Thyroid gland (tissue), 4 donors: Measurements from ENCODE around the gene SLC2A13. TPM values are rescaled to one million over a fixed set of nuclear protein-coding genes. Genes with fewer than 3 reads are reported as not detected.
A peak's percentile ranks its signal among the peaks of the same experiment; 100 is the strongest.

ENCODE experiments used
- DNase-seq, 2 donors: peaks; one replicate each; pipeline ENCODE4 v3.0.0-alpha.2; 2019
- H3K27ac ChIP-seq, 3 donors: fragments of 200-600 bp; sonication (generic); 1 replicate in 2 of 3; 2 replicates in 1 of 3; pipeline ENCODE4 v1.5.1; 2016 to 2019; ENCODE audit warnings: mild to moderate bottlenecking in 1 of 3, moderate library complexity in 1 of 3
- H3K27me3 ChIP-seq: fragments of 200-600 bp; sonication (generic); one replicate; pipeline ENCODE4 v1.5.1; 2019
- H3K36me3 ChIP-seq, 2 donors: fragments of 200-600 bp; sonication (generic); one replicate each; pipeline ENCODE4 v1.5.1; 2016 to 2019
- H3K4me1 ChIP-seq, 2 donors: fragments of 200-600 bp; sonication (generic); one replicate each; pipeline ENCODE4 v1.5.1; 2017 to 2019
- H3K4me3 ChIP-seq, 3 donors: fragments of 200-600 bp; sonication (generic); replicated peaks in 1 of 3; 1 replicate in 2 of 3; 2 replicates in 1 of 3; pipeline ENCODE4 v1.5.1; 2016; ENCODE audit warnings: mild to moderate bottlenecking in 1 of 3
- H3K9me3 ChIP-seq: fragments of 200-600 bp; sonication (generic); one replicate; pipeline ENCODE4 v1.5.1; 2017
- POLR2A ChIP-seq, 2 donors: fragments of 450-650 bp; IDR thresholded peaks; one replicate each; pipeline ENCODE4 v1.6.1; 2017; ENCODE audit warnings: antibody characterized with exemption in 2 of 2, mild to moderate bottlenecking in 2 of 2, moderate library complexity in 1 of 2
- WGBS, 2 donors: methylation state at CpG; one replicate each; pipeline ENCODE4 v1.1.5; 2017; 5-methylcytosine and 5-hydroxymethylcytosine counted together
- intact Hi-C: fragments of 100-400 bp; cut with DNase I; formaldehyde crosslinking; loops from one replicate; pipeline ENCODE4 v1.15.1; 2023
- total RNA-seq, 4 donors: library from RNA; depleted of rRNA; stranded (reverse); fragments of >200 nt; gene quantifications; one replicate each; pipeline ENCODE4 v1.2.3, GENCODE V29; 2016
- TF ChIP-seq, protein P1 (sequence below), 6 experiments: fragments of 200-600 bp in 3 of 6; fragments of 450-650 bp in 3 of 6; sonication (generic) in 3 of 6; IDR thresholded peaks; one replicate each; pipeline ENCODE4 v1.5.1; 2016 to 2019; ENCODE audit warnings: antibody characterized with exemption in 6 of 6, mild to moderate bottlenecking in 2 of 6, inconsistent platforms in 1 of 6, moderate library complexity in 1 of 6

SLC2A13 gene
- total RNA-seq, 4 donors from 2014 or later, result 9.8 to 21.3 (median 10.0) TPM

DNA sequence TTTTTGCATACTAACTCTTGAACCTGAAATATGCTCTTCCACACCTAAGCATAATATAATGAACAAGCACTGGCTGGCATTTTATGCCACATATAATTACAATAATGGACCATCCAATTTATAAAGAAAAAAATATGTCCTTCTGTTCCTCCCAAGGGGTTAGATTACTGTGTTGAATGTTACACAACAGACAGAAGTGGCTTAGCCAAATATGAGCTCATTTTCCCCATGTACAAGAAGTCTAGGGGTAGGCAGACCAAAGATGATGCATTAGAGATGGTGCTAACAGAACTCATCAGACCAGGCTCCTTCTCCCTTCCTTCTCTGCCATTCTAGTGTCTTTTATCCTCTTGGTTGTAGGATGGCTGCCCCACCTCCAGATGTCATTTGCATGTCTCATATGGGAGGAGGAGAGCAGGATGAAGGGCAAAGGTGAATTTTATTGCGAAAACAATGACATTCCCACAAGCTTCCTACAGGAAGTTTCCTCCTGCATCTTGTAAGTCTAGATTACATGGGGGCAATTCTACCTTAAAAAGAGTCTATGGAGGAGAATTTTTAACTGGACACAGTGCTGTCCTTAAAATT lies 43.9 kb upstream of the SLC2A13 start:
- Histone ChIP-seq H3K4me1 (no peaks in the 10 kb centered on the region), H3K9me3 (no peaks in the 10 kb centered on the region), H3K27me3 (no peaks in the 10 kb centered on the region), H3K36me3 (no peaks in the 10 kb centered on the region), H3K4me3 (no peak overlapping the region), H3K27ac (no peak overlapping the region)
- WGBS, 2 donors, result 79 to 88% methylated on average over 1 of the region's 1 CpG
- intact Hi-C loops, result loop anchor here (10.0 kb wide), 1 partner anchor 75 kb away; the partner anchor contains the start of gene LRRK2
- TF ChIP-seq, protein P1, sequence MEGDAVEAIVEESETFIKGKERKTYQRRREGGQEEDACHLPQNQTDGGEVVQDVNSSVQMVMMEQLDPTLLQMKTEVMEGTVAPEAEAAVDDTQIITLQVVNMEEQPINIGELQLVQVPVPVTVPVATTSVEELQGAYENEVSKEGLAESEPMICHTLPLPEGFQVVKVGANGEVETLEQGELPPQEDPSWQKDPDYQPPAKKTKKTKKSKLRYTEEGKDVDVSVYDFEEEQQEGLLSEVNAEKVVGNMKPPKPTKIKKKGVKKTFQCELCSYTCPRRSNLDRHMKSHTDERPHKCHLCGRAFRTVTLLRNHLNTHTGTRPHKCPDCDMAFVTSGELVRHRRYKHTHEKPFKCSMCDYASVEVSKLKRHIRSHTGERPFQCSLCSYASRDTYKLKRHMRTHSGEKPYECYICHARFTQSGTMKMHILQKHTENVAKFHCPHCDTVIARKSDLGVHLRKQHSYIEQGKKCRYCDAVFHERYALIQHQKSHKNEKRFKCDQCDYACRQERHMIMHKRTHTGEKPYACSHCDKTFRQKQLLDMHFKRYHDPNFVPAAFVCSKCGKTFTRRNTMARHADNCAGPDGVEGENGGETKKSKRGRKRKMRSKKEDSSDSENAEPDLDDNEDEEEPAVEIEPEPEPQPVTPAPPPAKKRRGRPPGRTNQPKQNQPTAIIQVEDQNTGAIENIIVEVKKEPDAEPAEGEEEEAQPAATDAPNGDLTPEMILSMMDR (IDR thresholded peaks at IDR 0.05), result no peak
- no peak for TF ChIP-seq POLR2A (IDR thresholded peaks at IDR 0.05)
- DNase-seq, result no peak

DNA sequence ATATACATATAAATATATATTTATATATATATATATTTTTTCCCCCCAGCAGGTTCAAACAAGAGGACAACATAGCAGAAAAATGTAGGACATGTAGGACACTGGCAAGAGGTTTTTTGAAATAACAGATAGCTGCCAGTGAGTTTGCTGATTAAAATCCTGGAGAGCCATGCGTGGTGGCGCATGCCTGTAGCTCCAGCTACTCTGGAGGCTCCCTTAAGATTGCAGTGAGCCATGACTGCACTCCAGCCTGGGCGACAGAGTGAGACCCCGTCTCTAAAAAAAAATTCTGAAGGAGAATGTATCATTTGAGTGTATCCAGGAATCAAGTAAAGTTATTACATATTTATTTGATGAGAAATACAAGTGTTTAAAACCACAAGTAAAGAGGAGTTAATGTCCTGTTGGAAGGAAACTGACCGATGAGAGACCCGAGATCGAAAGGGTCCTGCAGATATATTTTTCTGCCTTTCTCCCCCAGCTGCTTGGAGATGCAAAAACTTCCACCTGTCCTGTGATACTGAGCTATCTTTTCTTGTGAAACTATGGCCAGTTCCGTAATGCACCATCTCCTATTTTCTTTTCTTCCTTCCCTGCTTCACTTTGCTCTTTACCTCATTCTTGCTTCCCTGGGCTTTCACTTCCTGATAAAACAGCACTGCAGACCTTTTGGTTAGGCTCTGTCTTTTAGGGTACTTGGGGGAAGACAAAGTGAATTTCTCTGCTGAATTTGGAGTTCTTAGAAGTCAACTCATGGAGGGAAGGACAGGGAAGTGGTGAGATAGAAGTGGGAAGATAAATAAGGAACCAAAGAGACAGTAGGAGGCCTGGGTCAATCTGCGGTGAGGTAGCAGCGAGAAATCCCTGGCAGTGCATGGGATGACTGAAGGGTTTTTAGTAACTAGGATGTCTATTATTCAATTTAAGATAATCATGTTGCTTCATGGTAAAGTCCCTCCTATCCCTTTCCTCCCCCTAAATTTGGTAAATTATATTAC lies 41.2 kb upstream of the SLC2A13 start:
- Histone ChIP-seq H3K9me3 (no peaks in the 10 kb centered on the region), H3K36me3 (no peaks in the 10 kb centered on the region), H3K27ac (no peak overlapping the region), H3K4me3 (no peak overlapping the region), H3K27me3 (no peaks in the 10 kb centered on the region), H3K4me1 (no peaks in the 10 kb centered on the region)
- TF ChIP-seq, protein P1 (IDR thresholded peaks at IDR 0.05), result no peak
- TF ChIP-seq POLR2A (IDR thresholded peaks at IDR 0.05), result no peak
- intact Hi-C loops, result no loop called here
- 59 to 72% methylated on average over 10 of the region's 10 CpGs for WGBS, 2 donors
- DNase-seq, result peak; percentile 23 to 33

DNA sequence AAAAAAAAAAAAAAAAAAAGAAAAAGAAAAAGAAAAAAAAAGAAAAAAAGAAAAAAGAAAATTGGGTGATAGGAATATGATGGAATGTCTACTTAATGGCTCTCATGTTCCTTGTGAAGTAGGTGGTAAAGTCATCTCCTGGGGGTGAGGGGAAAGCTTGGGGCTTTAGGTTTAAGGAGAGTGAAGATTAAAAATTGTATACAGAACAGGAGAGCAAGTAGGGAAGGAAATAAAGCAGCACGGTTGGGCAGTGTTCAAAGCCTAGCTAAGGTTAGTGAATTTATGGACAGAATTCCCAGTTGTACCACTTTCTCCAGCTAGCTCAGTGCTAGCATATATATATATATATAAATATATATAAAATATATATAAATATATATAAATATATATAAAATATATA lies 40.0 kb upstream of the SLC2A13 start:
- no peak for TF ChIP-seq POLR2A (IDR thresholded peaks at IDR 0.05)
- TF ChIP-seq, protein P1 (IDR thresholded peaks at IDR 0.05), result no peak
- 75 to 78% methylated on average over 1 of the region's 1 CpG for WGBS, 2 donors
- H3K9me3 ChIP-seq, result no peaks in the 10 kb centered on the region
- H3K4me3 ChIP-seq, result no peak overlapping the region
- no peaks in the 10 kb centered on the region for H3K36me3 ChIP-seq
- no peak for DNase-seq
- H3K27me3 ChIP-seq, result no peaks in the 10 kb centered on the region
- no peaks in the 10 kb centered on the region for H3K4me1 ChIP-seq
- no peak overlapping the region for H3K27ac ChIP-seq
- intact Hi-C loops, result no loop called here

DNA sequence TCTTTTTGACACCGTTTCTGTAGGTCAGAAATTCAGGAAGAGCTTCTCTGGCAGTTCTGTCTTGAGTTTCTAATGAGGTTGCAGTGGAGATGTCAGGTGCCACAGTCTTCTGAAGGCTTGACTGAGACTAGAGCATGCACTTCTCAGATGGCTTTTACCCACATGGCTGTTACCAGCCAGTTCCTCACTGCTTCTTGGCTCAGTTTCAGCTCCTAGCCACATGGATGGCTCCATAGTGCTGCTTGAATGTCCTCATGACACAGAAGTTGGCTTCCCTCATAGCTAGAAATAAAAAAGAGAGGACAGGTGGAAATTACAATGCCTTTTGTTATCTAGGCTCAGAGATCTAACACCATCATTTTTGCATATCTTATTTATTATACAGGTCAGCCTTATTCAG lies 38.1 kb upstream of the SLC2A13 start:
- no peaks in the 10 kb centered on the region for H3K36me3 ChIP-seq
- no peak overlapping the region for H3K27ac ChIP-seq
- no peaks in the 10 kb centered on the region for H3K4me1 ChIP-seq
- no peaks in the 10 kb centered on the region for H3K9me3 ChIP-seq
- intact Hi-C loops, result no loop called here
- peak; percentile 7 to 19 for DNase-seq
- no peaks in the 10 kb centered on the region for H3K27me3 ChIP-seq
- TF ChIP-seq, protein P1 (IDR thresholded peaks at IDR 0.05), result no peak
- 59 to 78% methylated on average over 1 of the region's 1 CpG for WGBS, 2 donors
- no peak overlapping the region for H3K4me3 ChIP-seq
